ENCODE data around the gene COA3. TPM values are rescaled to one million over a fixed set of nuclear protein-coding genes. Genes with fewer than 3 reads are reported as not detected.

COA3 gene
- total and polyA plus RNA-seq, 4 donors, result 55.7 to 142 (median 76.7) TPM

DNA sequence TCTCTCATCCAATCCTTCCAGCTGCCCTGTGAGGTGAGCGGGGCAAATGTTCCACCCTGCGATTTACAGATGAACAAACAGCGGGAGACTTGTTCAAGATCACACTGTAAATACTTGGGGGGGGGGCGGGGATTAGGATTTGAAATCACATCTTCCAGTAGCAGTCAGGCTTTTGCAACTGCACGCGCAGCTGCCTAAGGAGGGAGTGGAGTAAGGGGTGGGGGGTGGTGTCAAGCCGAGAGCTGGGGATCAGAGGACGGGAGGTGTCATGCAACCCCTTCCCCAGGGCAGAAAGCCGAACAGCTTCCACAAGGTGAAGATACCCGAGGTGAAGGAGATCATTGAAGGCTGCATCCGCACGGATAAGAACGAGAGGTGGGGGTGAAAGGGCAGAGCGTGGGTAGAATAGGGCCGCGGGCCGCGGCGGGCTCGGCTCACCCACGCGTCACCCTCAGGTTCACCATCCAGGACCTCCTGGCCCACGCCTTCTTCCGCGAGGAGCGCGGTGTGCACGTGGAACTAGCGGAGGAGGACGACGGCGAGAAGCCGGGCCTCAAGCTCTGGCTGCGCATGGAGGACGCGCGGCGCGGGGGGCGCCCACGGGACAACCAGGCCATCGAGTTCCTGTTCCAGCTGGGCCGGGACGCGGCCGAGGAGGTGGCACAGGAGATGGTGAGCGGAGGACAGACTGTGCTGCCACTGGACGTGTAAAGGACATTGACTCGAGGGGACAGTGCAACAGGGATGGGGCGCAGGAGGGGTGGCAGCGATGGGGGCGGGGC lies 13.5 kb downstream of the COA3 start:
- WGBS, 2 donors, result 9 to 23% methylated on average over 52 of the region's 52 CpGs
- H3K27ac ChIP-seq (ENCODE audit: low read depth in 1 of 2, low read length in 1 of 2), result no peak overlapping the region
- peaks cover 0 to 2% (median 0%) of the 10 kb centered on the region in 4 donors for H3K9me3 ChIP-seq (ENCODE audit: control insufficient read depth in 4 of 4, insufficient read depth in 3 of 4, low read length in 3 of 4)
- DNase-seq (no peak), ATAC-seq (ENCODE audit: insufficient read depth, low FRiP score) (no peak)
- no peaks in the 10 kb centered on the region for H3K36me3 ChIP-seq (ENCODE audit: control insufficient read depth in 4 of 4, insufficient read depth in 4 of 4, low read length in 4 of 4)
- no peak overlapping the region for H3K9ac ChIP-seq (ENCODE audit: insufficient read depth in 1 of 2, low read length in 2 of 2)
- H3K4me3 ChIP-seq, result no peak overlapping the region
- peaks cover 0 to 32% (median 10%) of the 10 kb centered on the region in 5 donors for H3K4me1 ChIP-seq (ENCODE audit: control insufficient read depth in 5 of 5, insufficient read depth in 5 of 5, low read length in 5 of 5)
- TF ChIP-seq CTCF (IDR thresholded peaks at IDR 0.05; ENCODE audit: control extremely low read depth, extremely low read depth), result no peak
- peaks cover 0 to 76% (median 53%) of the 10 kb centered on the region in 3 donors for H3K27me3 ChIP-seq (ENCODE audit: control insufficient read depth in 3 of 3, insufficient read depth in 3 of 3, low read length in 2 of 3)

DNA sequence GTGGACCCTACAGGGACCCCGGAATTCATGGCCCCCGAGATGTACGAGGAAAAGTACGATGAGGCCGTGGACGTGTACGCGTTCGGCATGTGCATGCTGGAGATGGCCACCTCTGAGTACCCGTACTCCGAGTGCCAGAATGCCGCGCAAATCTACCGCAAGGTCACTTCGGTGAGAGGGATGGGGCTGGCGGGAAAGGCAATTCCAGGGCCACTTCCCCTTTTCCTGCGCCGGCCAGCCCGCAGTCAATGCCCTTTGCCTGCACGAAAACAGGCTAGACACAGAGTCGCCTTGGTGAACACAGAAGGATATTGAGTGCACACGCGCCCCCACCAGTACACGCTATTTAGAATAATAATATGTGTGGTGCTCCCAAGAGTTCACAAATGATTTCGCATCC lies 14.1 kb downstream of the COA3 start:
- no peak for TF ChIP-seq CTCF (IDR thresholded peaks at IDR 0.05; ENCODE audit: control extremely low read depth, extremely low read depth)
- H3K27ac ChIP-seq (ENCODE audit: low read depth in 1 of 2, low read length in 1 of 2), result no peak overlapping the region

GRCh38 chr17:42783791-42784138 lies 14.7 kb downstream of the COA3 start:
- H3K4me3 ChIP-seq, result no peak overlapping the region
- H3K36me3 ChIP-seq (ENCODE audit: control insufficient read depth in 4 of 4, insufficient read depth in 4 of 4, low read length in 4 of 4), result peaks cover 3 to 11% (median 5%) of the 10 kb centered on the region in 4 donors
- H3K4me1 ChIP-seq (ENCODE audit: control insufficient read depth in 5 of 5, insufficient read depth in 5 of 5, low read length in 5 of 5), result peaks cover 0 to 36% (median 10%) of the 10 kb centered on the region in 5 donors
- H3K9me3 ChIP-seq (ENCODE audit: control insufficient read depth in 4 of 4, insufficient read depth in 3 of 4, low read length in 3 of 4), result peaks cover 0 to 2% (median 0%) of the 10 kb centered on the region in 4 donors
- no peak overlapping the region for H3K27ac ChIP-seq (ENCODE audit: low read depth in 1 of 2, low read length in 1 of 2)
- DNase-seq (no peak), ATAC-seq (ENCODE audit: insufficient read depth, low FRiP score) (no peak)
- WGBS, 2 donors, result 10 to 30% methylated on average over 22 of the region's 22 CpGs
- TF ChIP-seq CTCF (IDR thresholded peaks at IDR 0.05; ENCODE audit: control extremely low read depth, extremely low read depth), result no peak
- peaks cover 0 to 78% (median 53%) of the 10 kb centered on the region in 3 donors for H3K27me3 ChIP-seq (ENCODE audit: control insufficient read depth in 3 of 3, insufficient read depth in 3 of 3, low read length in 2 of 3)
- no peak overlapping the region for H3K9ac ChIP-seq (ENCODE audit: insufficient read depth in 1 of 2, low read length in 2 of 2)

More for the DNA sequence above, 14.1 kb downstream of the COA3 start:
- Histone ChIP-seq H3K4me1 (ENCODE audit: control insufficient read depth in 5 of 5, insufficient read depth in 5 of 5, low read length in 5 of 5) (peaks cover 0 to 36% (median 10%) of the 10 kb centered on the region in 5 donors), H3K27me3 (ENCODE audit: control insufficient read depth in 3 of 3, insufficient read depth in 3 of 3, low read length in 2 of 3) (peaks cover 0 to 76% (median 53%) of the 10 kb centered on the region in 3 donors), H3K9ac (ENCODE audit: insufficient read depth in 1 of 2, low read length in 2 of 2) (no peak overlapping the region), H3K4me3 (no peak overlapping the region), H3K9me3 (ENCODE audit: control insufficient read depth in 4 of 4, insufficient read depth in 3 of 4, low read length in 3 of 4) (peaks cover 0 to 2% (median 0%) of the 10 kb centered on the region in 4 donors), H3K36me3 (ENCODE audit: control insufficient read depth in 4 of 4, insufficient read depth in 4 of 4, low read length in 4 of 4) (peaks cover 0 to 4% (median under 1%) of the 10 kb centered on the region in 4 donors)
- ATAC-seq (ENCODE audit: insufficient read depth, low FRiP score), result no peak
- WGBS, 2 donors, result 9 to 36% methylated on average over 25 of the region's 25 CpGs
- DNase-seq, result no peak
